ENCODE measurements around the gene C1orf216.
A peak's percentile ranks its signal among the peaks of the same experiment; 100 is the strongest.
"Not testable (repeated sequence)": the region's sequence is repeated elsewhere in the genome, so short reads cannot be mapped to it uniquely, and the experiment has no call there.

Gene C1orf216

GRCh38 chr1:35718492-35719336, at the start of gene C1orf216:
TSS of gene C1orf216 (minus strand) at chr1:35718884. CDS start at chr1:35716321, 2,563 bp downstream.
- peak; percentile 69 for DNase-seq

- no peak for DNase-seq
These were observed 45.6 kb upstream of the C1orf216 start for GRCh38 chr1:35764283-35764682.

- DNase-seq = no peak
These were observed 44.5 kb upstream of the C1orf216 start for GRCh38 chr1:35763201-35763600.

GRCh38 chr1:35762141-35762540, 43.5 kb upstream of the C1orf216 start:
- DNase-seq = no peak

GRCh38 chr1:35756064-35756463, 37.4 kb upstream of the C1orf216 start:
- DNase-seq = no peak

GRCh38 chr1:35753626-35754260, 35.1 kb upstream of the C1orf216 start:
- no peak for DNase-seq

- no peak for DNase-seq
These were observed 29.6 kb upstream of the C1orf216 start for GRCh38 chr1:35748326-35748725.

- DNase-seq = no peak
These were observed 26.5 kb upstream of the C1orf216 start for GRCh38 chr1:35745124-35745730.

GRCh38 chr1:35737120-35737519, 18.4 kb upstream of the C1orf216 start:
- DNase-seq = no peak

- DNase-seq = no peak
These were observed 8.9 kb upstream of the C1orf216 start for GRCh38 chr1:35727434-35728040.

- no peak for DNase-seq
These were observed 8.1 kb upstream of the C1orf216 start for GRCh38 chr1:35726450-35727433.

GRCh38 chr1:35725596-35725995, 6.9 kb upstream of the C1orf216 start:
- no peak for DNase-seq

- DNase-seq = no peak
These were observed 690 bp downstream of the C1orf216 start for GRCh38 chr1:35717911-35718476.

- peak; percentile 46 for DNase-seq
These were observed 3.1 kb downstream of the C1orf216 start for GRCh38 chr1:35715568-35716002.

- no peak for DNase-seq
These were observed 3.6 kb downstream of the C1orf216 start for GRCh38 chr1:35714921-35715567.

GRCh38 chr1:35711098-35711497, 7.6 kb downstream of the C1orf216 start:
- not testable (repeated sequence) for DNase-seq

GRCh38 chr1:35708952-35709351, 9.7 kb downstream of the C1orf216 start:
- DNase-seq = no peak

GRCh38 chr1:35708441-35708921, 10.2 kb downstream of the C1orf216 start:
- no peak for DNase-seq

GRCh38 chr1:35707601-35708440, 10.9 kb downstream of the C1orf216 start:
- no peak for DNase-seq
